VCaP (cell line): ENCODE data around the gene PLIN4.
"Not testable (repeated sequence)": the region's sequence is repeated elsewhere in the genome, so short reads cannot be mapped to it uniquely, and the experiment has no call there.

Experiments used
- H3K27ac ChIP-seq: fragments of 450-650 bp; 2 replicates; pipeline ENCODE4 v1.5.1; 2017
- CTCF ChIP-seq: fragments of 450-650 bp; conservative IDR thresholded peaks from 2 replicates; pipeline ENCODE4 v1.5.1; 2017; ENCODE audit warnings: mild to moderate bottlenecking, moderate library complexity

Gene PLIN4

GRCh38 chr19:4534836-4535658 is 16.8 kb upstream of the PLIN4 start, which contains the start of gene PLIN5:
Gene PLIN5 (minus strand): TSS chr19:4535224. CDS start chr19:4534074, 1,150 bp downstream.
- no peak for TF ChIP-seq CTCF
- H3K27ac ChIP-seq, result no peak within 1 kb of the TSS

- TF ChIP-seq CTCF, result no peak
- H3K27ac ChIP-seq, result no peak overlapping the region
Measured at GRCh38 chr19:4533835-4534424, 15.6 kb upstream of the PLIN4 start.

GRCh38 chr19:4533334-4533733 is 15.0 kb upstream of the PLIN4 start:
- no peak for TF ChIP-seq CTCF
- H3K27ac ChIP-seq, result no peak overlapping the region

- no peak for TF ChIP-seq CTCF
- H3K27ac ChIP-seq, result no peak overlapping the region
Measured at GRCh38 chr19:4531562-4532165, 13.4 kb upstream of the PLIN4 start.

GRCh38 chr19:4529924-4530522 is 11.7 kb upstream of the PLIN4 start:
- no peak overlapping the region for H3K27ac ChIP-seq
- no peak for TF ChIP-seq CTCF

- no peak overlapping the region for H3K27ac ChIP-seq
- TF ChIP-seq CTCF, result no peak
Measured at GRCh38 chr19:4528843-4529242, 10.6 kb upstream of the PLIN4 start.

GRCh38 chr19:4527377-4527776 is 9.1 kb upstream of the PLIN4 start:
- not testable (repeated sequence) for H3K27ac ChIP-seq
